K562 (cell line): Measurements from ENCODE around the gene PLEKHG5. TPM values are rescaled to one million over a fixed set of nuclear protein-coding genes. Genes with fewer than 3 reads are reported as not detected.

Experiments used
- ATAC-seq: fragments of 200-7000 bp; cut with Tn5 transposase; 3 replicates; pipeline ENCODE4 v1.9.1; 2020; ENCODE audit warnings: moderate library complexity
- BruUV-seq: library from RNA; stranded (reverse); fragments of 400-500 nt; replicated peaks from 2 replicates; lab custom pipeline; 2021; lab: Mats Ljungman, UMichigan
- CTCF ChIA-PET: fragments of 300-600 bp; formaldehyde crosslinking; extraction: SDS; loops from one replicate; lab custom pipeline; 2021; ENCODE audit warnings: low intra/inter-chr PET ratio; lab: Yijun Ruan, JAX
- POLR2A ChIA-PET: fragments of 300-600, 350-650 bp; sonication (Branson Sonifier 250); formaldehyde crosslinking; extraction: SDS; loops from one replicate; lab custom pipeline; 2021; ENCODE audit warnings: antibody characterized with exemption, inconsistent platforms; lab: Yijun Ruan, JAX
- DNase-seq, 4 experiments: peaks; one replicate each; pipeline versions ENCODE4 v3.0.0 to v3.0.0-alpha.2; 2011 to 2018; ENCODE audit warnings: low spot score in 3 of 4, mixed read lengths in 3 of 4; ENCODE audit errors: extremely low read depth in 1 of 4
- FAIRE-seq: peaks from 2 replicates; lab custom pipeline; 2011; peaks lifted over from hg19 to GRCh38; lab: Jason Lieb, UNC
- H2AFZ ChIP-seq: 2 replicates; pipeline ENCODE4 v1.6.0; 2011; ENCODE audit warnings: low read depth, low read length, control low read depth, inconsistent platforms
- H3K27ac ChIP-seq: fragments of 200-600 bp; 3 replicates; pipeline ENCODE4 v1.8.0; 2011; ENCODE audit warnings: low read depth, mild to moderate bottlenecking, control low read depth, inconsistent platforms, low read length, moderate library complexity, mixed read lengths; ENCODE audit errors: extremely low read depth
- H3K27me3 ChIP-seq, 2 experiments: fragments of 300-600 bp in 1 of 2; 2 replicates in 1 of 2; 3 replicates in 1 of 2; pipeline versions ENCODE4 v1.6.0 to v1.8.0; 2011; ENCODE audit warnings: inconsistent platforms in 2 of 2, low read length in 2 of 2, mild to moderate bottlenecking in 1 of 2, mixed read lengths in 1 of 2, moderate library complexity in 1 of 2; ENCODE audit not compliant: control insufficient read depth in 2 of 2, insufficient read depth in 2 of 2
- H3K36me3 ChIP-seq: fragments of 300-600 bp; 3 replicates; pipeline ENCODE4 v1.8.0; 2011; ENCODE audit warnings: mild to moderate bottlenecking, low read length, inconsistent platforms; ENCODE audit not compliant: control insufficient read depth, insufficient read depth
- H3K4me1 ChIP-seq, 2 experiments: fragments of 200-600 bp in 1 of 2; replicated peaks in 1 of 2; 2 replicates in 1 of 2; 3 replicates in 1 of 2; pipeline versions ENCODE4 v1.5.1 to v1.8.0; 2011; ENCODE audit warnings: inconsistent platforms in 2 of 2, low read length in 2 of 2, mild to moderate bottlenecking in 1 of 2, mixed read lengths in 1 of 2, moderate library complexity in 1 of 2; ENCODE audit not compliant: control insufficient read depth in 2 of 2, insufficient read depth in 2 of 2
- H3K4me2 ChIP-seq: 2 replicates; pipeline ENCODE4 v1.6.1; 2011; ENCODE audit warnings: low read length, control low read depth, inconsistent platforms, mixed read lengths; ENCODE audit not compliant: insufficient read depth
- H3K4me3 ChIP-seq: fragments of 200-600 bp; sonication (generic), shearing (Covaris generic); 2 replicates; pipeline ENCODE4 v1.5.1; 2016; ENCODE audit warnings: control low read depth, inconsistent platforms
- H3K79me2 ChIP-seq: fragments of 200-600 bp; 3 replicates; pipeline ENCODE4 v1.8.0; 2011; ENCODE audit warnings: low read length, inconsistent platforms; ENCODE audit not compliant: control insufficient read depth, insufficient read depth
- H3K9ac ChIP-seq, 2 experiments: 2 replicates each; pipeline versions ENCODE4 v1.6.0 to v1.6.1; 2011; ENCODE audit warnings: low read depth in 2 of 2, low read length in 2 of 2, control low read depth in 1 of 2, inconsistent platforms in 1 of 2, mild to moderate bottlenecking in 1 of 2, mixed read lengths in 1 of 2; ENCODE audit not compliant: insufficient read depth in 1 of 2
- H3K9me1 ChIP-seq: one replicate; pipeline ENCODE4 v1.6.0; 2011; ENCODE audit warnings: inconsistent platforms, mild to moderate bottlenecking, low read length, moderate library complexity; ENCODE audit not compliant: control insufficient read depth, insufficient read depth
- H3K9me3 ChIP-seq: replicated peaks from 2 replicates; pipeline ENCODE4 v1.5.1; 2011; ENCODE audit warnings: low read depth, low read length, inconsistent platforms; ENCODE audit not compliant: control insufficient read depth, insufficient read depth
- H4K20me1 ChIP-seq: replicated peaks from 2 replicates; pipeline ENCODE4 v1.6.1; 2011; ENCODE audit warnings: low read length, inconsistent platforms, mixed read lengths; ENCODE audit not compliant: control insufficient read depth, insufficient read depth
- ARID3B ChIP-seq: fragments of 250-450 bp; sonication (Bioruptor Pico); IDR thresholded peaks from 2 replicates; pipeline ENCODE4 v1.4.0; 2020; ENCODE audit warnings: borderline replicate concordance
- KDM2B ChIP-seq: fragments of 250-450 bp; sonication (Bioruptor Pico); IDR thresholded peaks from 2 replicates; pipeline ENCODE4 v1.8.0; 2021; ENCODE audit warnings: mild to moderate bottlenecking, moderate library complexity
- PHF8 ChIP-seq: fragments of 200-600 bp; sonication (generic); IDR thresholded peaks from 2 replicates; pipeline ENCODE4 v1.6.1; 2012; ENCODE audit warnings: mixed run types, mild to moderate bottlenecking, inconsistent platforms, low read length, moderate library complexity, borderline replicate concordance
- TFAP4 ChIP-seq: sonication (generic); formaldehyde crosslinking; IDR thresholded peaks from 2 replicates; pipeline ENCODE4 v1.8.0; 2022; ENCODE audit warnings: missing genetic modification reagents, mild to moderate bottlenecking, moderate library complexity, borderline replicate concordance
- ZNF311 ChIP-seq: fragments of 250-450 bp; sonication (Bioruptor Pico); IDR thresholded peaks from 2 replicates; pipeline ENCODE4 v1.4.0; 2020; ENCODE audit warnings: mild to moderate bottlenecking, moderate library complexity
- ZNF354B ChIP-seq: fragments of 250-450 bp; sonication (Bioruptor Pico); IDR thresholded peaks from 2 replicates; pipeline ENCODE4 v1.4.0; 2020
- ZNF407 ChIP-seq: fragments of 450-650 bp; IDR thresholded peaks from 2 replicates; pipeline ENCODE4 v1.6.1; 2016; ENCODE audit warnings: low read depth
- WGBS: fragments of 100-300 bp; shearing (Covaris generic); methylation state at CpG from one replicate; pipeline ENCODE4 v1.1.6; 2016; ENCODE audit warnings: low coverage, mixed read lengths; ENCODE audit not compliant: insufficient coverage; ENCODE audit errors: missing lambda C conversion rate; 5-methylcytosine and 5-hydroxymethylcytosine counted together
- in situ Hi-C: fragments of 300-500 bp; cut with MboI; formaldehyde crosslinking; loops from 4 replicates; pipeline ENCODE4 v1.15.0; 2018; ENCODE audit warnings: inconsistent platforms, mixed read lengths
- intact Hi-C: fragments of 100-400 bp; cut with micrococcal nuclease; formaldehyde crosslinking; loops from 2 replicates; pipeline ENCODE4 v1.14.2; 2022
- polyA plus RNA-seq, 8 experiments: library from polyadenylated mRNA; depleted of rRNA in 4 of 8; stranded (reverse) in 5 of 8; unstranded in 3 of 8; fragments of >200 nt; fragmentation: Nextera tagmentation in 2 of 8; fragmentation: Illumina TruSeq in 1 of 8; extraction: Ambion mirVana in 2 of 8; extraction: Trizol in 1 of 8; gene quantifications; 2 replicates each; pipeline versions ENCODE4 v1.2.1 to v1.2.3, GENCODE V29; 2011 to 2014; ENCODE audit warnings: inconsistent platforms in 1 of 8, missing spikeins in 1 of 8
- total RNA-seq, 7 experiments: library from RNA; depleted of rRNA in 6 of 7; stranded (reverse); fragments of >200 nt in 6 of 7; fragmentation: Illumina TruSeq in 2 of 7; extraction: Trizol in 2 of 7; gene quantifications; 2 replicates each; pipeline versions ENCODE4 v1.2.1 to v1.2.3, GENCODE V29; 2011 to 2021; ENCODE audit warnings: low replicate concordance in 1 of 7

Gene PLEKHG5
- total and polyA plus RNA-seq, 9 of the 15 experiments (the other 6 are each of a cell fraction or from before 2014, with no cell fraction given) = 0.04 to 0.29 (median 0.09) TPM; not detected in 3

- in situ Hi-C loops = no loop called here
- H3K4me1 ChIP-seq = peaks cover 0 to 58% of the 10 kb centered on the region in 2 experiments; a peak in 2 of 5 replicates
- no peaks in the 10 kb centered on the region for H3K9me3 ChIP-seq
- peaks cover 31% of the 10 kb centered on the region for H4K20me1 ChIP-seq
- no peaks in the 10 kb centered on the region; the same call in 2 of the 3 replicates for H3K36me3 ChIP-seq
- intact Hi-C loops = no loop called here
- peak in 1 of 4 experiments; percentile 62 for DNase-seq
- no peak overlapping the region for H3K27ac ChIP-seq
- ChIA-PET CTCF (no interaction called here), POLR2A (no interaction called here)
- FAIRE-seq = no peak
- no TSS peak for BruUV-seq
- H3K4me2 ChIP-seq = no peak overlapping the region
- ATAC-seq = 0 out of 3 replicates have a peak, but pooled peaks have one; percentile 2
- H3K9me1 ChIP-seq = peaks cover 5% of the 10 kb centered on the region
- peaks cover 63 to 87% of the 10 kb centered on the region in 2 experiments for H3K27me3 ChIP-seq
- H3K9ac ChIP-seq = peak overlapping the region in 1 of 2 experiments; percentile 45; a peak in 2 of 4 replicates
- no peaks in the 10 kb centered on the region for H3K79me2 ChIP-seq
- H3K4me3 ChIP-seq = no peak overlapping the region
- 11% methylated on average over 63 of the region's 68 CpGs for WGBS
- no peak overlapping the region for H2AFZ ChIP-seq
- TF ChIP-seq ZNF354B (CRISPR knock-in tag) (no peak), ZNF311 (no peak), TFAP4 (CRISPR knock-in tag) (0 out of 2 replicates have a peak, but pooled peaks have one; percentile 11), PHF8 (peak; percentile 14; the same call in 1 of the 2 replicates), ZNF407 (no peak), KDM2B (no peak), ARID3B (CRISPR knock-in tag) (no peak)
These were observed 43.4 kb downstream of the PLEKHG5 start for GRCh38 chr1:6447818-6448748.
